ENCODE data around the gene CHTF18. TPM values are rescaled to one million over a fixed set of nuclear protein-coding genes. Genes with fewer than 3 reads are reported as not detected.

The CHTF18 gene
- total RNA-seq, 2 experiments from 2014 or later, result 30.7 to 31.1 TPM

DNA sequence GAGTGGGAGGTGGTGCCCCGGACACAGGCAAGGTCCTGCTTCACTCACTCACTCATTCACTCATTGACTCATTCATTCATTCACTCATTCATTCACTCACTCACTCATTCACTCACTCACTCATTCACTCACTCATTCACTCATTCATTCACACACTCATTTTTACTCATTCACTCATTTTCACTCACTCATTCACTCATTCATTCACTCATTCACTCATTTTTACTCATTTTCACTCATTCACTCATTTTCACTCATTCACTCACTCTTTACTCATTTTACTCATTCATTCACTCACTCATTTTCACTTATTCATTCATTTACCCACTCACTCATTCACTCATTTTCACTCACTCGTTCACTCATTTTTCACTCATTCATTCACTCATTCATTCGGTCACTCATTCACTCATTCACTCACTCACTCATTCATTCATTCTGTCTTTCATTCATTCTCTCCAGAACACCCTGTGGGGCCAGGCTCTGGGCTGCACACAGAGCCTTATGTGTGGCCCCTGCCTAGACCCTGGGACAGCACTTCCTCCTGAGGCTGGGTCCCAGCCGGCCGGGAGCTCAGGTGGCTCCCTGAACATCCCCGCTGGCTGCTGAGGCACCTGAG is 9.4 kb upstream of the CHTF18 start:
- H3K27me3 ChIP-seq (ENCODE audit: control insufficient read depth in 1 of 2, insufficient read depth in 2 of 2, low read length in 2 of 2), result peaks cover 0 to 3% of the 10 kb centered on the region in 2 experiments

GRCh38 chr16:779561-779960 is 8.9 kb upstream of the CHTF18 start:
- Mint-ChIP-seq H3K4me3 (no peak overlapping the region), H3K27ac (no peak overlapping the region), H3K9me3 (no peaks in the 10 kb centered on the region), H3K27me3 (peaks cover 5% of the 10 kb centered on the region), H3K36me3 (ENCODE audit: low read depth) (no peaks in the 10 kb centered on the region), H3K4me1 (ENCODE audit: low read depth) (no peaks in the 10 kb centered on the region)
- DNase-seq, result no peak
- Histone ChIP-seq H3K4me3 (ENCODE audit: low read length) (no peak overlapping the region), H3K4me1 (ENCODE audit: insufficient read depth, low read length) (no peaks in the 10 kb centered on the region), H3K27ac (ENCODE audit: low read depth in 1 of 2, low read length in 2 of 2) (no peak overlapping the region), H3K27me3 (ENCODE audit: control insufficient read depth in 1 of 2, insufficient read depth in 2 of 2, low read length in 2 of 2) (peaks cover 0 to 3% of the 10 kb centered on the region in 2 experiments), H3K36me3 (ENCODE audit: insufficient read depth, low read length) (no peaks in the 10 kb centered on the region), H3K9me3 (ENCODE audit: control insufficient read depth in 1 of 2, insufficient read depth in 1 of 2, low read length in 2 of 2) (no peaks in the 10 kb centered on the region)
- intact Hi-C loops (cut with DNase I, micrococcal nuclease), result no loop called here
- TF ChIP-seq, protein P1, sequence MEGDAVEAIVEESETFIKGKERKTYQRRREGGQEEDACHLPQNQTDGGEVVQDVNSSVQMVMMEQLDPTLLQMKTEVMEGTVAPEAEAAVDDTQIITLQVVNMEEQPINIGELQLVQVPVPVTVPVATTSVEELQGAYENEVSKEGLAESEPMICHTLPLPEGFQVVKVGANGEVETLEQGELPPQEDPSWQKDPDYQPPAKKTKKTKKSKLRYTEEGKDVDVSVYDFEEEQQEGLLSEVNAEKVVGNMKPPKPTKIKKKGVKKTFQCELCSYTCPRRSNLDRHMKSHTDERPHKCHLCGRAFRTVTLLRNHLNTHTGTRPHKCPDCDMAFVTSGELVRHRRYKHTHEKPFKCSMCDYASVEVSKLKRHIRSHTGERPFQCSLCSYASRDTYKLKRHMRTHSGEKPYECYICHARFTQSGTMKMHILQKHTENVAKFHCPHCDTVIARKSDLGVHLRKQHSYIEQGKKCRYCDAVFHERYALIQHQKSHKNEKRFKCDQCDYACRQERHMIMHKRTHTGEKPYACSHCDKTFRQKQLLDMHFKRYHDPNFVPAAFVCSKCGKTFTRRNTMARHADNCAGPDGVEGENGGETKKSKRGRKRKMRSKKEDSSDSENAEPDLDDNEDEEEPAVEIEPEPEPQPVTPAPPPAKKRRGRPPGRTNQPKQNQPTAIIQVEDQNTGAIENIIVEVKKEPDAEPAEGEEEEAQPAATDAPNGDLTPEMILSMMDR (IDR thresholded peaks at IDR 0.05), result no peak
- ATAC-seq (ENCODE audit: poor library complexity), result no peak
- CTCF ChIA-PET, result no interaction called here
- POLR2A ChIA-PET, result no interaction called here

More for the DNA sequence above, 9.4 kb upstream of the CHTF18 start:
- H3K36me3 ChIP-seq (ENCODE audit: insufficient read depth, low read length), result no peaks in the 10 kb centered on the region
- ChIA-PET POLR2A (no interaction called here), CTCF (no interaction called here)
- no peak overlapping the region for H3K27ac ChIP-seq (ENCODE audit: low read depth in 1 of 2, low read length in 2 of 2)
- Mint-ChIP-seq H3K9me3 (no peaks in the 10 kb centered on the region), H3K27me3 (peaks cover 5% of the 10 kb centered on the region), H3K36me3 (ENCODE audit: low read depth) (no peaks in the 10 kb centered on the region), H3K27ac (no peak overlapping the region), H3K4me3 (no peak overlapping the region), H3K4me1 (ENCODE audit: low read depth) (no peaks in the 10 kb centered on the region)
- DNase-seq (no peak), ATAC-seq (ENCODE audit: poor library complexity) (no peak)
- intact Hi-C loops (cut with DNase I, micrococcal nuclease), result no loop called here
- H3K4me3 ChIP-seq (ENCODE audit: low read length), result no peak overlapping the region
- H3K4me1 ChIP-seq (ENCODE audit: insufficient read depth, low read length), result no peaks in the 10 kb centered on the region
- no peaks in the 10 kb centered on the region for H3K9me3 ChIP-seq (ENCODE audit: control insufficient read depth in 1 of 2, insufficient read depth in 1 of 2, low read length in 2 of 2)
- TF ChIP-seq, protein P1 (IDR thresholded peaks at IDR 0.05), result no peak

GRCh38 chr16:780296-780695 is 8.1 kb upstream of the CHTF18 start:
- H3K9me3 Mint-ChIP-seq, result no peaks in the 10 kb centered on the region
- Histone ChIP-seq H3K36me3 (ENCODE audit: insufficient read depth, low read length) (no peaks in the 10 kb centered on the region), H3K27me3 (ENCODE audit: control insufficient read depth in 1 of 2, insufficient read depth in 2 of 2, low read length in 2 of 2) (peaks cover 0 to 3% of the 10 kb centered on the region in 2 experiments), H3K9me3 (ENCODE audit: control insufficient read depth in 1 of 2, insufficient read depth in 1 of 2, low read length in 2 of 2) (no peaks in the 10 kb centered on the region), H3K4me1 (ENCODE audit: insufficient read depth, low read length) (peaks cover 1% of the 10 kb centered on the region), H3K27ac (ENCODE audit: low read depth in 1 of 2, low read length in 2 of 2) (no peak overlapping the region), H3K4me3 (ENCODE audit: low read length) (no peak overlapping the region)
- intact Hi-C loops (cut with DNase I, micrococcal nuclease), result no loop called here
- ChIA-PET CTCF (no interaction called here), POLR2A (no interaction called here)
- peaks cover 5% of the 10 kb centered on the region for H3K36me3 Mint-ChIP-seq (ENCODE audit: low read depth)
- no peak for ATAC-seq (ENCODE audit: poor library complexity)
- TF ChIP-seq, protein P1 (IDR thresholded peaks at IDR 0.05), result no peak
- H3K27ac Mint-ChIP-seq, result no peak overlapping the region
- no peak for DNase-seq
- no peaks in the 10 kb centered on the region for H3K4me1 Mint-ChIP-seq (ENCODE audit: low read depth)
- peaks cover 5% of the 10 kb centered on the region for H3K27me3 Mint-ChIP-seq
- H3K4me3 Mint-ChIP-seq, result no peak overlapping the region

Measured in CD4-positive, alpha-beta T cell (primary cell).